ENCODE measurements around the gene POU3F2. TPM values are rescaled to one million over a fixed set of nuclear protein-coding genes. Genes with fewer than 3 reads are reported as not detected.

POU3F2 gene
- total RNA-seq (2014; rRNA removed; shearing (Covaris generic)): not detected in 2 replicates

GRCh38 chr6:98834060-98835031 is at the start of gene POU3F2:
Gene POU3F2, plus strand, starts transcription at chr6:98834574. Its CDS starts 300 bp downstream, at chr6:98834874.
- DNase-seq (ENCODE audit: low spot score): no peak

GRCh38 chr6:98787435-98787834 is 46.9 kb upstream of the POU3F2 start:
- no peak for DNase-seq (ENCODE audit: low spot score)

- DNase-seq (ENCODE audit: low spot score): no peak
Measured at GRCh38 chr6:98787961-98788360, 46.4 kb upstream of the POU3F2 start.

GRCh38 chr6:98794307-98794842 is 40.0 kb upstream of the POU3F2 start:
- DNase-seq (ENCODE audit: low spot score): no peak

- no peak for DNase-seq (ENCODE audit: low spot score)
Measured at GRCh38 chr6:98797217-98797994, 37.0 kb upstream of the POU3F2 start.

- no peak for DNase-seq (ENCODE audit: low spot score)
Measured at GRCh38 chr6:98800866-98801265, 33.5 kb upstream of the POU3F2 start.

GRCh38 chr6:98808541-98809210 is 25.7 kb upstream of the POU3F2 start:
- no peak for DNase-seq (ENCODE audit: low spot score)

GRCh38 chr6:98812220-98812619 is 22.2 kb upstream of the POU3F2 start:
- no peak for DNase-seq (ENCODE audit: low spot score)

- no peak for DNase-seq (ENCODE audit: low spot score)
Measured at GRCh38 chr6:98816799-98817198, 17.6 kb upstream of the POU3F2 start.

GRCh38 chr6:98821756-98822405 is 12.5 kb upstream of the POU3F2 start:
- DNase-seq (ENCODE audit: low spot score): no peak

- DNase-seq (ENCODE audit: low spot score): no peak
Measured at GRCh38 chr6:98823428-98824161, 10.8 kb upstream of the POU3F2 start.

GRCh38 chr6:98824162-98824901 is 10.0 kb upstream of the POU3F2 start:
- DNase-seq (ENCODE audit: low spot score): no peak

GRCh38 chr6:98824902-98825599 is 9.3 kb upstream of the POU3F2 start:
- DNase-seq (ENCODE audit: low spot score): no peak

GRCh38 chr6:98825600-98826230 is 8.7 kb upstream of the POU3F2 start:
- no peak for DNase-seq (ENCODE audit: low spot score)

- no peak for DNase-seq (ENCODE audit: low spot score)
Measured at GRCh38 chr6:98827295-98828159, 6.8 kb upstream of the POU3F2 start.

GRCh38 chr6:98828211-98828788 is 6.1 kb upstream of the POU3F2 start:
- DNase-seq (ENCODE audit: low spot score): no peak

GRCh38 chr6:98828941-98829411 is 5.4 kb upstream of the POU3F2 start:
- DNase-seq (ENCODE audit: low spot score): no peak

All from HT-29 (cell line).